ENCODE measurements around the gene RERG.

Gene RERG

DNA sequence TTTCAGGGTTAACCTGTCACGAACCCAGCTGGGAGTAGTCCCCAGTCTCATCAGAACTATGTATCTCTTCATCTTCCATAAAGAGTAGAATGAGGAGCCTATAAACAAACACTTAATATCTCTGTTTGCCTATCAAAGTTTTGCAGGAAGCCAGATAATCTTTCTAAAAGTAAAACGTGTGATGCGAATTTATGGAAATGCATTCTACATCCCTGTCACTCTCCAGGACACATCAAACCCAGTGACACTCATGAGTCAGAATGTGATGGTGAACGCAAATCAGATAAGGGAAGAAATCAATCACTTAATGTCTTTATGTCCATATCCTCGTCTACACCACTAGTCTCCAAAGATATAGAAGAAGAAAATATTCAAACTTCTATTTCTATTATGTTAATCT lies 37.4 kb downstream of the RERG start:
- DNase-seq = no peak

DNA sequence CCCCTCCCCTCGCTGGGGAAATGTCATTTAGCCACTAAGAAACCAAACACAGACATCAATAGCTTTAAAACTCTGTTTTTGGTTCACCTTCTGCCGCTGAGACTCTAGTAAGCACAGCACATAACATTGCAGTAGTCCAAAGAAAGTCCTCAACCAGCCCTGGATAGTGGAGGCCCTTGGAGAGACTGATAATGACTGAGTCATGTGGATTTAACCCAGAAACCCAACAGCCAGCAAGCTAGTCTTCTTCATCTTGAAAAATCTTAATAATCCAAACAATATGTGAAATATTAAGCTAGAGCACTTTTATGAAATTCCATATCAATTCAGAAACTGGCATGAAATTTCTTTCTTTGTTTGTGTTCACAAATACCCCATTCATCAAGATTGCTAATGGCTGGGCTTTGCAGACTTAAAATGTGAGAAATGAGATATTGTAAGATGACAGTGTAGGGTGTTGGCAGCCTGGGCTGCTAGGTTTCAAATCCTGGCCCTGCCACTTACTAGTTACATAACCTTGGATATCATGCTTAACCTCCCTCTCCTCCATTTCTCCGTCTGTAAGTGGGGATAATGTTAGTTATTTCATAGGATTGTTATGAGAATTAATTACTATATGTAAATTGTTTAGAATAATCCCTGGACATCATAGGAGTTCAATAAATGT lies 40.1 kb downstream of the RERG start:
- DNase-seq = no peak

GRCh38 chr12:15180325-15180724 lies 40.9 kb downstream of the RERG start:
- no peak for DNase-seq

GRCh38 chr12:15179672-15180071 lies 41.5 kb downstream of the RERG start:
- no peak for DNase-seq

- DNase-seq = no peak
Measured at GRCh38 chr12:15173142-15173541, 48.1 kb downstream of the RERG start.

- DNase-seq = no peak
Measured at GRCh38 chr12:15172060-15172822, 49.0 kb downstream of the RERG start.

DNA sequence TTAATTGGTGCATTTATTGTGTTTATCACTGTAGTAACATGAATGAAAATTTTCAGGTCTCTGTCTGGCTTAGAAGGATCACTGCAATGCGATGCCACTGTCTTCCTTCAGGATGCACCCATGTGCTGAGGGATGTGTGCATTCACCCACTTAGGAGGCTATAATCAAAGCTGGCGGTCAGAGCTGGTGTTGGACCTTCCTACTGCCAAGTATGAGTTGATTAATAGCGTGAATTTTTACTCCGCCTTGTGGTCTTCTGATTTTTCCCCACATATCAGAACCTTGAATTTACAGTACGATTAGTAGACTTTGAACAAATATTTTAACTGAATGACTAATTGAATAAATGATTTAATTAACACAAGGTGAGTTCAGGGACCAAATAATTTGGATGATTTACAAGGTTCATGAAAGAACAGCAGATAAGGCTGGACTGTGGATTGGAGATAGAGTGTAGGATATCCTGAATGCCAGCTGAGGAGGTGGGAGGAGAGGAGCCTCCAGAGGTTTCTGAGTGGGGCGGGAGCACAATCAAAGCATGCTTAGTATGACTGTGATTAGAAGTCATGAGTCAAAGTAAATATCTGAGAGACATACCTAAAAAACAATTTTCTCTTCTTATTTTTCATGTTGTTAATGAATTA lies 50.1 kb downstream of the RERG start:
- DNase-seq = no peak

GRCh38 chr12:15168026-15168678 lies 53.1 kb downstream of the RERG start:
- no peak for DNase-seq

- DNase-seq = no peak
Measured at GRCh38 chr12:15165012-15165659, 56.1 kb downstream of the RERG start.

DNA sequence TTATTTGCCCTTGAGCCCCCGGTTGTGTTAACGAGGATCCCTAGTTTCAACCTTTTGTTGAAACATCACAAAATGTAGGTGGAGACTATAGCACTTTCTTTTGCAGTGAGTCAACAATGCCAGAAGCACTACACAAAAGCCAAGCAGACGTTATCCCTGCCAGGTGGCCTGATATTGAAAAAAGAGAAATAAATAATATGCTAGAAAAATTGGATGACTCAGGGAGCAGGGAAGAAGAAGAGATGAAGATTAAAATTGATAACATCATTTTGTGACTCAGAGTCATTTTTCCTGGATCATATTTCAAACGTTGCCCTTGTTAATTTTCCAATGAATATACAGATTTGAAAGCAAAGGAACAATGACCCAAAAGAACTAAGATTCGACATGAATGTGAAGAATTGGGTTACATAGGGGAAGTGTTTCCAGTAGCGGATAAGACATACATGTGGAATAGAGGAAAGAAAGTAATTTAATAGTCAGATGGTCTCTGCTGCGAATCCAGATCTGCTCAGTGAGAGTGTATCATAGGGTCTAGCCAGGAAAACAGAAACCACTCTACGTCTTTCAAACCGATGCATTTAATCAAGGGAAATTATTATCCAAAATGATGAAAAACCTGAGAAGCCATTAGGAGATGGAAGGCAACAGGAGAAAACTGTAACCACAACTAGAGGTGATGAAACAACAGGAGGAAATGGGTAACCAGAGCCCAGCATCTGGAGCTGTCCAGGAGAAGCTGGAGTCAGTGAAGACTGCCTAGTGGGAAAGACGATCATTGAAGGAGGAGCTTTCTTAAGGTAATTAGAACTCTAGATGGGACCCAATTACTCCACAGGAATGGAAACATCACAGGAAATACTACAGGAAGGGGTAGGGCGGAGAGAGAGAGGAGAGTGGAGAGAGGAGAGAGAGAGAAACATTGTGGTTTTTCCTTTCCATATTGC lies 57.9 kb downstream of the RERG start:
- DNase-seq = no peak

DNA sequence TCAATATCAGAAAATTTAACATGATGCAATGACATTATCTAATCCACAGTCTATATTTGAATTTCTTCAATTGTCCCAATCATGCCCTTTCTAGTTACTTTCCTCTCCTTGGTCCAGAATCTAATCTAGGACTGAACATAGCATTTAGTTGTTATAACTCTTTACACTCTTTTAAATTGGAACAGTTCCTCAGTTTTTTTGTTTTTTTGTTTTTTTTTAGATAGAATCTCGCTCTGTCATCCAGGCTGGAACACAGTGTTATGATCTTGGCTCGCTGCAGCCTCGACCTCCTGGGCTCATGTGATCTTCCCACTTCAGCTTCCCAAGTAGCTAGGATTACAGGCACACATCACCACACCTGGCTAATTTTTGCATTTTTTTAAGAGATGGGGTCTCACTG lies 63.1 kb downstream of the RERG start:
- DNase-seq = no peak

DNA sequence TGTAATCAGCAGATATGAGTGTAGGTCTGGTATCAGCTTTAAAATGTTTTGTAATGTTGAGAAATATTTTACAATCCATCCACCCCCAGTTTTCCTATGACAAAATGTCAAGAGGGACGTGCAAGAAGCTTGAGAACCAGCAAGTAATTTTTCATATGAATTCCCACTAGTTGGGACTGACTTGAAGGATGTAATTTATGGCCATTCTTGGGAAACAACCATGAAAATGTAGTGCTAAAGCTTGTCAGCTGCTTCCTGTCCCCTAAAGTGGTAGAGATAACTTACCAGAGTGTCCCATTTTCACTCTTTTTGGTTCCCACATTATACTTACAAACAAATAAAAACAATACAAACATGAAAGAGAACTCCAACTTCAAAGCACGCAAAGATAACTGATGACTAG lies 63.9 kb downstream of the RERG start:
- no peak for DNase-seq

- DNase-seq = no peak
Measured at GRCh38 chr12:15155271-15155670, 65.9 kb downstream of the RERG start.

- DNase-seq = no peak
Measured at GRCh38 chr12:15154103-15154502, 67.1 kb downstream of the RERG start.

- DNase-seq = no peak
Measured at GRCh38 chr12:15152868-15153267, 68.3 kb downstream of the RERG start.

DNA sequence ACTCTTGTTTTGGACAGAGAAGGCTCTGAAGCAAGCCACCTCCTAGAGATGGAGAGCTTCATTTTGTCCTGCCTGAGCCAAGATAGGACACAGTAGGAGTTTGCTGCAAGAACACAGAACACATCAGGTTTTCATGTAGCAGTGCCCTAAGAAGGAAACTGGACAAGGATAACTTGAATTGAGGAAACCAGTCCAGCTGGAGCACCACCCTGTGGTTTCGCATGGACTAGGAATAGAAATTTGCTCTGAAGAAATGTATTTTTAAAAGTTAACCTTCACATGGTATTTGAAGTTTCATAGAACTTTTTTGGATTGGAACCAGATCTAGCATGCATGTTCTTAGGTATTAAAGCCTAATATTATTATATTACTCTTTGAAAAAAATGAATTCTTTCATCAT lies 68.8 kb downstream of the RERG start:
- no peak for DNase-seq

DNA sequence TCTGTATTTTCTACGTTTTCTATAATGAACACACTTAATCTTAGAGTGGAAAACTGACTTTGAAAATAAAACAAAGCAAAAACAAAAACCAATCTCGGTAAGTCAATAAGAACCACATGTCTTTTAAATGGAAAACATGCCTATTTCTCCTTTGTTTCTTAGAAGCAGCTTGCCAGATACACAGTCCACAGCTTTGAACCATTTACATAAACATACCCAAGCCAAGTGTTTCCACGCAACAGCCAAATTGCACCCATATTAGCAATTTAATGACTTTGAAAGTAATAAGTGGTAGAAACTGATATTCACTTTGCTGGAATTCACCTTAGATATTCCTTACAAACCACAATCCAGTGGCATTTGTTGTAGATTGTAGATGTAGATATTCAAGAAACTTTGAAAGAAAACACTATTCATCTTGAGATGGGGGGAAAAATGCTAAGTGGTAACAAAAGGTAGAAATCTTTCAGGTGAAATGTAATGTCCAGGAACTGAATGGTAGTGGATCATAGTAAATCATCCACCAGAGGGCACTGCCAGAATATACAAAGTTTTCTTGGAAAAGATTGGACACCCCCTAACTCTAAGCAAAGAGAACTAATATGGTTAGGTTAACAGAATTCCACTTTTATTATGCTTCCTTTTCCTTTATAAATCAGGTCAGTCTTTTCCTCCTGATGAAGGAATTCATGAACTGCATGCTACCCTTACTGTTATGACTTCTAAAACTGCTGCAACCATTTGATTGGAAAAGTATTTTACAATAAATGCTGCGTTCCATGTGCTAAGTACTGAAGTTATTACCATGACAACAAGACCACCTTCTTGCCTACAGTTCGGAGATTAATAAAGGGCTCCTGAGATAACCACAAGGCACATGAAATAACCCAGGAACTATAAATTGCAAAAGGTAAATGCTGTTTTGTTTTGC lies 69.8 kb downstream of the RERG start:
- DNase-seq = peak; percentile 14

GRCh38 chr12:15146585-15146984 lies 74.6 kb downstream of the RERG start:
- DNase-seq = no peak

DNA sequence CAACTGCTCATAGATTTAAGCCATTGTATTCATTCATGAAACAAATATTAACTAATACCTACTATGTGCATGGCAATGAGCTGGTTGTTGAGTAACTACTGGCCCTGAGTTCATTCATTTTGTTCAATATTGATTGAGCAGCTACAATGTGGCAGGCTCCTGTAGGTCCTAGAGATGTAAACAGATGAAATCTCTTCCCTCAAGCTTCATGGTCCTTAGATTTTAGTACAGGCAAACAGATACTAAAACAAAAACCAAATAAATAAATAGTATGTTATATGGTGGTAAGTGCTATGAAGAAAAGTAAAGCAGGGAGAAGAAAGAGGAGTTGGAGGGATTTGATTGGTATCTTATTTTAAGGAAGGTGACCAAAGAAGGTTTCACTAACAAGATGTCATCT lies 77.8 kb downstream of the RERG start:
- no peak for DNase-seq

GRCh38 chr12:15142711-15143110 lies 78.5 kb downstream of the RERG start:
- no peak for DNase-seq

- no peak for DNase-seq
Measured at GRCh38 chr12:15131431-15131830, 89.8 kb downstream of the RERG start.
